Limb (tissue), 2 donors: Measurements from ENCODE around the gene ZNF385C.

ENCODE experiments used
- DNase-seq, 2 donors: peaks; one replicate each; pipeline ENCODE4 v3.0.0-alpha.2; 2016; ENCODE audit errors: extremely low spot score in 2 of 2

The ZNF385C gene

DNA sequence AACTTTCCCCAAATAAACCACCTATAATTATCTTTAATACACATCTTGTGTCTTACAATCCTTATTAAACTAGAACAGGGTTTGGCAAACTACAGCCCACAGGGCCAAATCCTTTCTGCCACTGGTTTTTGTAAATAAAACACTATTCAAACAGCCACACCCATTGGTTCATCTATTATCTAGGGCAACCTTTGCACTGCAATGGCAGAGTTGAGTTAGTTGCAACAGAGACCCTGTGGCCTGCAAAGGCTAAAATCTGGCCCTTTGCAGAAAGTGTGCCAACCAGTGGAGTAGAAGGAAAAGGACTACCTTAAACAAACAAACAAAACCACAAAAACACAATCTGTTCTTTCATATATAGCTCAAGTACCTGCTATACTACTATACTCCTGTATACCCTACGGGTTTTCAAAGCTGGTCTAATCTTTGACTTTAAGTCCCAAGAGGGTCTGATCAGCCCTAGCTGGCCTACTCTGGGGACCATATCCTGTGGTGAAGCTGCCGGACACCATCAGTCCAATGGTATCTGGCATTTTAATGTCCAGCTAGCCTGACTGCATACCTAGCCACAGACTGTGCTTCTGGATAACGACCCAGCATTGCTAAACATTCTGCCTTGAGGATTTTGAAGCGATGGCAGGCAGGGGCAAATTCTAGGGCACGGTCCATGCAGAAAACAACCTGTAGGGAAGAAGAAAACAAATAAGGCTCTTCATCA is 108.4 kb downstream of the ZNF385C start:
- DNase-seq, result no peak

DNA sequence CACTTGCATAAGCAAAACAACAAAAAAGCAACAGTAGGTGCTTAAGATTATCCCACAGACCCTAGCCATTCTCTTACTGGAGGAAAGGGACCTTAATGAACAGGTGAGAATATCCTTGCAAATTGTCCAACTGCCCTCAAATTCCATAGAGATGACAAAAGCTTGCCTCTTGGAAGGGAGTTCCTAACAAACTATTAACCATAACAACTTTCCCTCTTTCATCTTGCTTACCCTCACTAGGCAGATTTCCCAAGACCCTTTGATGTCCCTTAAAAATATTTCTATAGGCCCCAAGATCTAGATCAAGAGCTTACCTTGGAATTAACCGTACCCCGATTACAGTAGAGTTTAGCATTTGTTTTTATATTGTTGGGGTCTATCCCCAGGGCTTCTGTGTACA is 109.9 kb downstream of the ZNF385C start:
- DNase-seq, result no peak

DNA sequence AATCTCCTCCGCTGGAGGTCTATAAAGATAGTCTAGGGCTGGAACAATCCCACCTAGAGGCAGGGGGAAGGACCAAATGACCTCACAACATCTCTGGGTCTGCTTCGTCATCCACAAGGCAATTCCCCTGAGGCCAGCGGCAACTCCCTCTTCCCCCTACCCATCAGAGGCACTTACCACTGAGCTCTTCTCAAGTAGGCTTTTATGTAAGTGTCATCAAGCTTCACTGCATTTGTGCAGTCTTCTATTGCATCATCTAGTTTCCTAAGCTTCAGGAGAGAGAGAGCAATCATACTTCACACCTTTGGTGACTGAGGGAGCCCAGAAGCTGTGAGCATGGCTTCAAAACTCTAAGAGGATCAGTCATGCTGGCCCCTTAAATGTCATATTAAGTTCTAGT is 110.6 kb downstream of the ZNF385C start:
- DNase-seq, result no peak

DNA sequence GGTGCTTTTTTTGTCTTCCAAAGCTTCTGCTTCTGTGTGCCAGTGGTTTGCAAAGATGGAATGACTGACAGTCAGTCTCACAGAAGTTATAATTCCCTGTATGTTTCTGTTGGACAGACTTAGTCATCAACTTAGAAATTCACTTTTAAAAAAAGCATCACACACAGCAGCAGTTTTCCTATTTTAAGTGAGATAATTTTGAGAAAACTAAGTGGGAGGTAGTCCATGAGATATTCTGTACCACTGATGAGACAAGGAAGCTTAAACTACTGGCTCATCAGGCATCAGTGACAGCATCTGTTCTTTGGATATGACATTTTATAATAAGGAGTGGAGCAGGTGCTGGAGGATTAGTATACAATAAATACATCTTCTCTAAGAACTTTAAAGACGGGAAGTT is 111.6 kb downstream of the ZNF385C start:
- no peak for DNase-seq

DNA sequence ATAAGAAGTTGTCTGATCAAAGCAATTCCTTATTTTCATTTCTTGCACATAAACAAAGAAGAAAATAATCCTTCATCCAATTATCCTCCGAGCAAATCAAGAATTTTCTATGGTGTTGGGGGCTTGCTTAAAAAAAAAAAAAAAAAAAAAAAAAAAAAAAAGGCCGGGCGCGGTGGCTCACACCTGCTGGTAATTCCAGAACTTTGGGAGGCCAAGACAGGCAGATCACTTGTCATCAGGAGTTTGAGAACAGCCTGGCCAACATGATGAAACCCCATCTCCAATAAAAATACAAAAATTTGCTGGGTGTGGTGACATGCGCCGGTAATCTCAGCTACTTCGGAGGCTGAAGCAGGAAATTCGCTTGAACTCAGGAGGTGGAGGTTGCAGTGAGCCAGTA is 112.4 kb downstream of the ZNF385C start:
- DNase-seq, result no peak

DNA sequence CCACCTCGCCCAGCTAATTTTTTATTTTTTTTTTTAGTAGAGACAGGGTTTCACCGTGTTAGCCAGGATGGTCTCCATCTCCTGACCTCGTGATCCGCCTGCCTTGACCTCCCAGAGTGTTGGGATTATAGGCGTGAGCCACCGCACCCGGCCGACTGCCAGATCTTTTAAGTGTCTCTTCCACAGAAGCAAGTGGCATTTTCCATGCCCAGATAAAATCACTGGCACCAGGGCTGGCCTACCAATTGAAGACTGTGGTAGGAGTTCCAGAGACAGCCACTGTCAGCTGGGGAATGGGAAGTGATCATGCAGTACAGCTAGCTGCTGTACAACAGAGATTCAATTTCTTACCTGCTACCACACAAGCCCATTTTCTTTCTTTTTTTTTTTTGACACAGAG is 113.8 kb downstream of the ZNF385C start:
- DNase-seq, result no peak

DNA sequence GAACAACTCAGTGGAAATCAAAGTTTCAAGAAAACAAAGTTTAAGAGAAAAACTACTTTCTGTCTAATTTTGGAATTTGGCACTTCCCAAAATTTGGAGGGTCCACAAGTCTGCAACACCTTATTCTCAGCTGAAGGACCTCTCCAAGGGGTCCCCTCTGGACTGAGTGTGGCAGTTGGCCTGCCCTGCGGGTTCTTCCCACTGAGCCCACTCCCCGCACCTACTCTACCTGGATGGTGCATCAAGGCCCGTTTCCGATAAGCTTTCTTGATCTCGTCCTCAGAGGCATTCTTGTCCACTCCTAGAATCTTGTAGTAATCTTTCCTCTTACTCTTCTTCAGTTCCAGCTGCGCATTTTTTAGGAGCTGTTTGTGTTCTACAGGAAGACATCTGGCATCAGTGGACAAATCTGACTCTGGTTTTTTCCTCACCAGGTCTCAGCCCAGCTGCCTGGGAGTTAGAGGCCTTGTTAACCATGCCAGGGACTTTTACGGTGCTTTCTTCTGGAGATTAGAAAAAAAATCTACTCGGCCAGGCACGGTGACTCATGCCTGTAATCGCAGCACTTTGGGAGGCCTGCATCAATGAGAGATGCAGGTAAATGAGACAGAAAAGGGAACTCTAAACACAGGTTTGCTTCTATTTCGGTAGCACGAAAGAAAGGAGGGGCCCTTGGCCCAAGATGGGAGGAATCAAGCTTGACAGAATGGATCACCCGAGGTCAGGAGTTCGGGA is 116.1 kb downstream of the ZNF385C start:
- DNase-seq, result no peak

DNA sequence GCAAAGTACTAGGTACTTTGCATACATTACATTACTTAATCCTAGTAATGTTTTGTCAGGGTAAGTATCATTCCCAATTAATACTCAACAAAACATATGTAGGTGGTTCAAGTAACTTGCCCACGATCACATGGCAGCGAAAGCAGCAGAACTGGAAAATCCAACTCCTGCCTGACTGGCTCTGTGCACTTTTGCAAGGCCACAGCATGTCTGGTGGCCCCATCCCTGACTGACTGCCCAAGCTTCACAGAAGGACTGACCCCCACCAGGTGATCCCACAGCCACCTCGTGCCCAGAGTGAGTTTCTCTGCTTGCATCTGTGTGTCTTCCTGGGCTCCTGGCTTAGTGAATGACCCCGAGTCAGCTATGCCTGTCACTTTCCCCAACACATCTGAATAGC is 120.3 kb downstream of the ZNF385C start:
- DNase-seq, result no peak

DNA sequence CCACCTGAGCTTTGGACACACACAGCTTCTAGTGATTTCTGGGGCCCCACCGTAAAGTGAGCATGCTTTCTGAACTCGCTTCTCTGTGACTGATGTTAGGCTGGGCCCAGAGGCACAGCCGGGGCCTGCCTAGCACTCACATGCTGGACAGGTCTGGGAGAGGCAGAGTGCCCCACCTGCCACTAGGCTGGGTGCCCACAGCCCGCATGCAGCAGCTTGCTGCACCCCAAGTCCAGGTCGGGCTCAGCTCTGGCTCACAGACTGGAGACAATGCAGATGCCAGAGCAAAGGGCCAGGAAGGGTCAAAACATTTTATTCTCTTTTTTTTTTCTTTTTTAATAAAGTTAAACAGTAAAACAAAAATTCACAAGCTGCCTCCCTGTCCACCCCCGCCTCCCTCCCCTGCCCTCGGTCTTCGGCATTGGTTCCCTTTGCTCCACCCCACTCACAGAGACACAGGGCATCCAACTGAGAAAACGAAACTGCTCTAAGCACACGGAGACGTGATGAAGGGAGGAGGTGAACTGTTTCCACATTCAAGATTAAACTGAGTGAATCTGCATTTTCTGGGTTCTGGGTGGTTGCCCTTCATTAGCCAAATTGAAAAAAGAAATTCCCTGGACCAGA is 122.0 kb downstream of the ZNF385C start:
- no peak for DNase-seq
